ENCODE data around the gene FOXP1.
"Not testable (repeated sequence)": the region's sequence is repeated elsewhere in the genome, so short reads cannot be mapped to it uniquely, and the experiment has no call there.

The FOXP1 gene

GRCh38 chr3:71045212-71045916, 538.2 kb downstream of the FOXP1 start:
- no peak for FAIRE-seq

GRCh38 chr3:71042759-71043158, 540.8 kb downstream of the FOXP1 start:
- no peak for FAIRE-seq

GRCh38 chr3:71041371-71041770, 542.2 kb downstream of the FOXP1 start:
- no peak for FAIRE-seq

GRCh38 chr3:71039332-71039731, 544.2 kb downstream of the FOXP1 start:
- FAIRE-seq: no peak

- FAIRE-seq: no peak
Observed at GRCh38 chr3:71037775-71038174, 545.8 kb downstream of the FOXP1 start.

DNA sequence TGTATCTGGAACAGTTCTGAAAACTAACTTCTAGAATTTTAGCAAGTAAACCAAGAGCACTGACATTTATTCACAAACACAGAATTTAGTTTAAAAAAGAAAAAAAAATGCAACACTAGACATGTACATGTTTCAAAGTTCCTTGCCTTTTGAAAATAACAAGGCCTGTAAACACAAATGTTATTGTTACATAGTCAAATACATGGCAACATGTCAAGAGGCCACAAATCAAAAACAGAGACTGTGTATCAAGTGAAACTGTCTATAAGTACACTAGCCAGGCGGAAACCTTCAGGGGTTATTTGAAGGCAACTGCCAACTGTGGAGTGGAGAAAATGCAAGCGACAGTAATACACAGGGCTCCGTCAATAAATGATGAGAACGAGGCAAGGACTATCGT, 547.6 kb downstream of the FOXP1 start:
- FAIRE-seq: no peak

DNA sequence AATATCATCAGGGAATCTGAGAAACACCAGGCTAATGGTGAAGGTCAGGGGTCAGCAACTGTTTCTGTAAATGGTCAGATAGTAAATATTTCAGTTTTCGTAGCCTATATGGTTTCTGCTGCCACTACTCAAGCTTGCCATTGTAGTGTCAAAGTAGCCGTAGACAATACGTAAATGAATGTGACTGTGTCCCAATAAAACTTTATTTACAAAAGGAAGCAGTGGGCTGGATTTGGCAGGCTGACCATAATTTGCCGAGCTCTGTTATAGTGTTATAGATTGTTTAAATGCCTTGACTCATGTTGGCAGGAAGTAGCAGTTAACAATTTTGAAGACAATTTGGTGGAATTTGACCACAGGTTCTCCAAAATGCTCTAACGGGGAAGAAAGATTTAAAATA, 548.2 kb downstream of the FOXP1 start:
- FAIRE-seq: no peak

DNA sequence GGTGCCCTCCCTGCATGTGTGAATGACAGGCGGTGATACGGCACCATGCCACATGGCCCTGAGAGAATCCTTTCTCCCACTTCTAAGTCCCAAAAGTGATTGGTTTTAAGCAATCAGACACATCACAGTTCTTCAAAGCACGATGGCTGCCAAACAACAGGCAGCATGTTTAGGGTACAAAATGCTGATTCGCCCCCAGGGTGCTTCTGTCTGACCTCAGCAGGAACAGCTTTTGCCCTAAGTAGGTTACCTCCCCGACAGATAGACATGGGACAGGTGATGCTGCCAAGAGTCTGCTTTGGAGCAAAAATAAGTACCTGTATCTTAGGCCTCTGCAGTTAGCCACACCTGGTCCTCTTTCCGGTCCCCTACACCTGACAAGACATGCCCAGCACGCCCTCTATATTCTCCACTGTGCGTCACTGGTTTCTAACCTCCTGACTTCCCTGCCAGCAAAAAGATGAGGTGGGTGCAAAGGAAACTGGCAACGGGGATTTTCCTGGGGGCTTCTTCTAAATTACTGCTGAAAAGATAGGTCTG, 549.8 kb downstream of the FOXP1 start:
- FAIRE-seq: no peak

DNA sequence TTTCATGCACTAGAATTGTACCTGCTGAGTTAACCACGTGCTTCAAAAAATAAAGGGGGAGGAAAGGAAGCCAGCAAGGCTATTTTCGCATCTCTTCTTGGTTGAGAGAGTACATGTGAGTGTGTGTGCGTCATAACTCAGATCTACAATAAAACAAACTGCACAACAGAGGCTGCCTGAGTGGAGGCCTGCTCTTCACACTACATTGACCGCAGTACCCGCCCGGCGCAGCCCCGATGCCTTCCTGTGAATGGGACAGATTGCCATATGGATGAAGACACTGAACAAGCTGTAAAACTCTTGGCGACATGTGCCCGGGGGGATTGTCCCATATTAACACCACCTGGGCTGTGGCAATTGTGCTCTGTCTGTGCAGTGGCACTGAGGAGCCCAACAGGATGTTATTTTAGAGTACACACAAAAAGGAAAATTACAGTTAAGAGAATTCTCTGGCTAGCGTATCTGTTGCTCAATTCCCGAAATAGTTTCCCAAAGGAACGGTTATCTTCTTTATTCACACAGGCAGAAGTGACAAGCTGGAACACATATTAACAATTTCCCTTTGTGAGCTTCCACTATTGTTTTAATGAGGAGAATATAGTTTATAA, 551.5 kb downstream of the FOXP1 start:
- FAIRE-seq: no peak

- peak; percentile 84 for FAIRE-seq
Observed at GRCh38 chr3:71031181-71031580, 552.3 kb downstream of the FOXP1 start.

DNA sequence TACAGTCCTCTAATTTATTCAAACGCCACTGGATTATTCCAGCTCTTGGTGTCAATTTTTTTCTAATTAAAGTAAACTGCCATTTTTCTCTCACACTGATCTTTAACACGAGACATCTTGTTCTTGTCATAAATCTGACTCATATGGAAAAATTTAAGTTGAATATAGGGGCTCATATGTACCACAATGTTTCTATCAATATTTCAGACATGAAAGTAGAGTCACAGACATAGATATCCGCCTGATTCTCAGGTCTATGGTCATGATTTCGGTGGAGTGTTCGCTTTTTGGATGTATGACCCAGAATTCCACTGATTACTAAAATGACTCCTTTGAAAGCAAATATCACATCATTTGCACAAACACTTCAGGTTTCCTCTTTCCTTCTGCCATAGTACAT, 552.8 kb downstream of the FOXP1 start:
- FAIRE-seq: no peak

GRCh38 chr3:71029770-71030169, 553.8 kb downstream of the FOXP1 start:
- no peak for FAIRE-seq

GRCh38 chr3:71028802-71029201, 554.7 kb downstream of the FOXP1 start:
- no peak for FAIRE-seq

DNA sequence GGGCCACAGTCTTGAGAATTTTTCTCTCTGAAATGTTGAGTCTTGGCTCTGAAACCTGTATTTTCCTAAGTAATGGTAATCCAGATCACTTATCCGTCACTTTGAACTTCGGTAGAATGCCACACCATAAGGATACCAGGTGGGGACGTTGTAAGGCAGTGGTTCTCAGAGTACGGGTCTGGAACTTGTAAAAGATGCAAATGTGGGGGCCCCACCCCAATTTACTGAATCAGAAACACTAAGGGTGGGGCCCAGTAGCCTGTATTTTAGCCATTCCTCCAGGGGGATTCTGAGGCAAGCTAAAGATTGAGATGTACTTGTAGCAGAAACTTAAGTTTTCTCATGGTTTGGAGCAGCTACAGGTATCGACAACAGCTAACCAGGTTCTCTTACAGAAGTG, 555.3 kb downstream of the FOXP1 start:
- no peak for FAIRE-seq

DNA sequence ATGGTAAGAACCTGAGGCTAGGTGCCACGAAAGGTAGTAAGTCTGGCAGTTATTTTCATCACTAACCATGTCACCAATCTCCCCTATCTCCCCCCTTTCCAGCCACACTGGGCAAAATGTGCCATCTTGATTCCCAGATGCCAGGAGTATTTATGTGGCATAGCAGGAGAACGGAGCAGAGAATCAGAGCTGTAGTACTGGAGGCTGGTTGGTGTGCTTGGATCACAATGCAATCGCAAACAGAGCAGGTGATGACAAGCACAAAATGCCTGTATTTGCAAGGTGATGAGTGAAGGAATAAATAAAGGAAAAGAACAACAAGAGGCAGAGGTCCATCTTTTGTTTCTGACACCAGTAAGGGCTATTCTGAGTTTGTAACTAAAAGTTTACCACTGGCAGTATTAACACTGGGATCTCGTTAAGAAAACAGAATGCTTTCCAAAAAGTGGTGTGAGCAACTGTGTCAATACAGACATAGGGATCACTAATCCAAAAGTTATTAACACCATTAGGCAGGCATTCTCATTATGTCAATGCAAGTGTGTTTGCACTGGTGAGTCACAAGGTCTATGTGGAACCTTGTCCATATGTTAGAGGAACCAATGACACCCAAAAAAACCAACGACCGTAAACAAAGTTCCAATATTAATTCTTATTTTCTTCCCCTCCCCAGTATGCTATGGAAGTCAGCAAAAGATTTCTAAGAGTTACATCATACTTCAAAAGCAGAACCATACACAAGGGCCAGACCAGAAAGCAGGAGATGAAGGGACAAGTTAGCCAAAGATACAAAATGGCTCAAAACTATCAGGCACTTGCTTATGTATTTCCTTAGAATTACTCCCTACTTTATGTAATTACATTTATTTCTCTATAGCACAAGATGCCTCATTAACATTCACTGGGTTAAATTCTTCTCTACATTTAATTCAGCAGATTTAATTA, 556.6 kb downstream of the FOXP1 start:
- FAIRE-seq: peak; percentile 95

GRCh38 chr3:71025516-71025915, 558.0 kb downstream of the FOXP1 start:
- FAIRE-seq: peak; percentile 92

- FAIRE-seq: no peak
Observed at GRCh38 chr3:71025010-71025409, 558.5 kb downstream of the FOXP1 start.

DNA sequence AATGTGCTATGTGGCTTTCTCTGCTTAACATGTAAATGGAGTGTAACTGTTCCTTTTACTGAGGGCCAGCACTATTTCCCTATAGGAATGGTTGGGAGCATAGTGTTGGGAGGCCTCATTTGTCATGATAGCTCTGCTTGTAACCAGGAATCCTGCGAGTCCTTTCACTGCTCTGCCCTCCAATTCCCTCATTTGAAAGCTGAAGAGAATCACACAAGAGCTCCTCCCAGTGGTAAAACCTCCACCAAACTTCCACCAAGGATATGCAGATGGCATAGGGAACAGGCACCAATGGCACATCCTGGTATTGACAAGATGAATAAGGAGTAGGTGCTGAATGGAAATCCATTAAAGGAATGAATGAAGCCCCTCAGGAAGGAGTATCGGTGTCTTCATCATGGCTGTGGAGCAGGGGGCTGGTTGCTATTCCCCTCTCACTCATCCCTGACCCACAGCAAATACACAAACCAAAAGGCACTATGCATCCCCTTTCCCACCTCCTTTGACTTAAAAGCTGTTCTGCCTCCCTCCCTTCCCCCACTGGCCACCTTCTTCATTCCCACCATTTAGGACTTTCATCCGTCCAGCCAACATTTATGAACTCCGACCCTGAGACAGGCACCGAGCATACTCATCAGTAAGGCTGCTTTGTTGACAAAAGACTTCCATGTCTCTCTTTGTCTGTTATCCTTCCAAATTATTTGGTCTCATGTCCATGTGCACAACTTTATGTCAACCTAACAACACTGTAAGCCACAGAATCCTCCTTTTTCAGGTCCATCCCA, 560.8 kb downstream of the FOXP1 start:
- no peak for FAIRE-seq

DNA sequence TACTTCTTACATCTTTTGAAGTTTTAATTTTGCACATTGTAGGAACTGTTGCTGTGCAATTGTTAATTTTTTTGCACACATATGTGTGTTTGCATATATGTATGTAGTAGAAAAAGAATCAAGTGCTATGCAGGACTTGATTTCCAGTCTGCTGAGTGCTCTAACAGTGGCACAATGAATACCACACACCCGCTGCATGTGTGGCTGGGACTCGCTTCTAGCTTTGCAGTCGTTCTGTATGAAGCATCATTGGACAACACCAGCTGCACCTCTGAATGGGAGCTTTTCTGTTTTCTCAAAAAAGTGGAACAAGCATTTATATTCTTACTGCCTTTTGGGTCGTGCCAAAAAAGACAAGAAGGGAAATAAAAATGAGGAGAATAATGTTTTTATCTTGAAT, 564.7 kb downstream of the FOXP1 start:
- no peak for FAIRE-seq

- no peak for FAIRE-seq
Observed at GRCh38 chr3:71016178-71016845, 567.2 kb downstream of the FOXP1 start.

GRCh38 chr3:71014616-71015015, 568.9 kb downstream of the FOXP1 start:
- FAIRE-seq: not testable (repeated sequence)

- peak; percentile 24 for FAIRE-seq
Observed at GRCh38 chr3:71012971-71013370, 570.6 kb downstream of the FOXP1 start.
